ENCODE results near the gene KANK4.

The KANK4 gene

GRCh38 chr1:62304975-62305374, 14.3 kb downstream of the KANK4 start:
- Histone ChIP-seq H3K9me3 (ENCODE audit: insufficient read depth, low read length, severe bottlenecking) (no peaks in the 10 kb centered on the region), H3K79me2 (ENCODE audit: insufficient read depth, low read length) (no peaks in the 10 kb centered on the region), H3K36me3 (ENCODE audit: insufficient read depth, low read length) (no peaks in the 10 kb centered on the region), H2AFZ (ENCODE audit: low read depth, low read length) (no peak overlapping the region), H3K27ac (ENCODE audit: low read length) (no peak overlapping the region), H3K4me2 (ENCODE audit: insufficient read depth, low read length) (no peak overlapping the region), H3K4me3 (ENCODE audit: low read depth in 1 of 2, low read length in 2 of 2) (no peak overlapping the region), H3K27me3 (ENCODE audit: insufficient read depth, low read length, poor library complexity) (peaks cover 15% of the 10 kb centered on the region), H3K4me1 (ENCODE audit: insufficient read depth, low read length) (no peaks in the 10 kb centered on the region), H3K9ac (ENCODE audit: low read depth, low read length) (no peak overlapping the region), H4K20me1 (ENCODE audit: insufficient read depth, low read length) (no peaks in the 10 kb centered on the region)
- DNase-seq (no peak), ATAC-seq (ENCODE audit: insufficient read depth, low read depth) (no peak)
- TF ChIP-seq, protein P1, sequence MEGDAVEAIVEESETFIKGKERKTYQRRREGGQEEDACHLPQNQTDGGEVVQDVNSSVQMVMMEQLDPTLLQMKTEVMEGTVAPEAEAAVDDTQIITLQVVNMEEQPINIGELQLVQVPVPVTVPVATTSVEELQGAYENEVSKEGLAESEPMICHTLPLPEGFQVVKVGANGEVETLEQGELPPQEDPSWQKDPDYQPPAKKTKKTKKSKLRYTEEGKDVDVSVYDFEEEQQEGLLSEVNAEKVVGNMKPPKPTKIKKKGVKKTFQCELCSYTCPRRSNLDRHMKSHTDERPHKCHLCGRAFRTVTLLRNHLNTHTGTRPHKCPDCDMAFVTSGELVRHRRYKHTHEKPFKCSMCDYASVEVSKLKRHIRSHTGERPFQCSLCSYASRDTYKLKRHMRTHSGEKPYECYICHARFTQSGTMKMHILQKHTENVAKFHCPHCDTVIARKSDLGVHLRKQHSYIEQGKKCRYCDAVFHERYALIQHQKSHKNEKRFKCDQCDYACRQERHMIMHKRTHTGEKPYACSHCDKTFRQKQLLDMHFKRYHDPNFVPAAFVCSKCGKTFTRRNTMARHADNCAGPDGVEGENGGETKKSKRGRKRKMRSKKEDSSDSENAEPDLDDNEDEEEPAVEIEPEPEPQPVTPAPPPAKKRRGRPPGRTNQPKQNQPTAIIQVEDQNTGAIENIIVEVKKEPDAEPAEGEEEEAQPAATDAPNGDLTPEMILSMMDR (IDR thresholded peaks at IDR 0.05; ENCODE audit: borderline replicate concordance, extremely low read depth, low read length, poor library complexity, severe bottlenecking) = no peak
- no peak for TF ChIP-seq EZH2 (IDR thresholded peaks at IDR 0.05; ENCODE audit: borderline replicate concordance, low read depth, low read length, severe bottlenecking)

GRCh38 chr1:62304515-62304914, 14.7 kb downstream of the KANK4 start:
- Histone ChIP-seq H3K9ac (ENCODE audit: low read depth, low read length) (no peak overlapping the region), H3K9me3 (ENCODE audit: insufficient read depth, low read length, severe bottlenecking) (no peaks in the 10 kb centered on the region), H3K79me2 (ENCODE audit: insufficient read depth, low read length) (no peaks in the 10 kb centered on the region), H4K20me1 (ENCODE audit: insufficient read depth, low read length) (no peaks in the 10 kb centered on the region), H3K4me3 (ENCODE audit: low read depth in 1 of 2, low read length in 2 of 2) (no peak overlapping the region), H3K27me3 (ENCODE audit: insufficient read depth, low read length, poor library complexity) (peaks cover 18% of the 10 kb centered on the region), H3K27ac (ENCODE audit: low read length) (no peak overlapping the region), H3K36me3 (ENCODE audit: insufficient read depth, low read length) (no peaks in the 10 kb centered on the region), H3K4me2 (ENCODE audit: insufficient read depth, low read length) (no peak overlapping the region), H2AFZ (ENCODE audit: low read depth, low read length) (no peak overlapping the region), H3K4me1 (ENCODE audit: insufficient read depth, low read length) (no peaks in the 10 kb centered on the region)
- ATAC-seq (ENCODE audit: insufficient read depth, low read depth) = no peak
- TF ChIP-seq, protein P1 (IDR thresholded peaks at IDR 0.05; ENCODE audit: borderline replicate concordance, extremely low read depth, low read length, poor library complexity, severe bottlenecking) = no peak
- no peak for TF ChIP-seq EZH2 (IDR thresholded peaks at IDR 0.05; ENCODE audit: borderline replicate concordance, low read depth, low read length, severe bottlenecking)
- DNase-seq = no peak

- H3K27me3 ChIP-seq (ENCODE audit: insufficient read depth, low read length, poor library complexity) = peaks cover 22% of the 10 kb centered on the region
- TF ChIP-seq EZH2 (IDR thresholded peaks at IDR 0.05; ENCODE audit: borderline replicate concordance, low read depth, low read length, severe bottlenecking) = no peak
- TF ChIP-seq, protein P1 (IDR thresholded peaks at IDR 0.05; ENCODE audit: borderline replicate concordance, extremely low read depth, low read length, poor library complexity, severe bottlenecking) = no peak
- H3K27ac ChIP-seq (ENCODE audit: low read length) = no peak overlapping the region
- no peaks in the 10 kb centered on the region for H4K20me1 ChIP-seq (ENCODE audit: insufficient read depth, low read length)
- no peak overlapping the region for H2AFZ ChIP-seq (ENCODE audit: low read depth, low read length)
- no peak overlapping the region for H3K4me2 ChIP-seq (ENCODE audit: insufficient read depth, low read length)
- no peak for ATAC-seq (ENCODE audit: insufficient read depth, low read depth)
- no peaks in the 10 kb centered on the region for H3K4me1 ChIP-seq (ENCODE audit: insufficient read depth, low read length)
- H3K36me3 ChIP-seq (ENCODE audit: insufficient read depth, low read length) = no peaks in the 10 kb centered on the region
- H3K79me2 ChIP-seq (ENCODE audit: insufficient read depth, low read length) = no peaks in the 10 kb centered on the region
- no peaks in the 10 kb centered on the region for H3K9me3 ChIP-seq (ENCODE audit: insufficient read depth, low read length, severe bottlenecking)
- no peak overlapping the region for H3K9ac ChIP-seq (ENCODE audit: low read depth, low read length)
- no peak overlapping the region for H3K4me3 ChIP-seq (ENCODE audit: low read depth in 1 of 2, low read length in 2 of 2)
- no peak for DNase-seq
Measured at GRCh38 chr1:62301726-62302390, 17.4 kb downstream of the KANK4 start.
